ENCODE results near the gene SYCP2. TPM values are rescaled to one million over a fixed set of nuclear protein-coding genes. Genes with fewer than 3 reads are reported as not detected.
A peak's percentile ranks its signal among the peaks of the same experiment; 100 is the strongest.

SYCP2 gene
- total RNA-seq, 6 donors from 2014 or later = 1.1 to 13.3 (median 2.0) TPM

GRCh38 chr20:59939879-59940128 lies 6.4 kb upstream of the SYCP2 start:
- WGBS, 2 donors = 0% methylated on average over 7 to 10 of the region's 24 CpGs
- peak overlapping the region; percentile 96 to 98 (median 96) for H3K27ac ChIP-seq
- H3K9me3 ChIP-seq = no peaks in the 10 kb centered on the region
- H3K36me3 ChIP-seq = peaks cover 11 to 33% (median 15%) of the 10 kb centered on the region in 4 donors
- TF ChIP-seq POLR2A (IDR thresholded peaks at IDR 0.05) (no peak), EP300 (IDR thresholded peaks at IDR 0.05) (no peak), POLR2AphosphoS5 (IDR thresholded peaks at IDR 0.05) (no peak)
- TF ChIP-seq, protein P1, sequence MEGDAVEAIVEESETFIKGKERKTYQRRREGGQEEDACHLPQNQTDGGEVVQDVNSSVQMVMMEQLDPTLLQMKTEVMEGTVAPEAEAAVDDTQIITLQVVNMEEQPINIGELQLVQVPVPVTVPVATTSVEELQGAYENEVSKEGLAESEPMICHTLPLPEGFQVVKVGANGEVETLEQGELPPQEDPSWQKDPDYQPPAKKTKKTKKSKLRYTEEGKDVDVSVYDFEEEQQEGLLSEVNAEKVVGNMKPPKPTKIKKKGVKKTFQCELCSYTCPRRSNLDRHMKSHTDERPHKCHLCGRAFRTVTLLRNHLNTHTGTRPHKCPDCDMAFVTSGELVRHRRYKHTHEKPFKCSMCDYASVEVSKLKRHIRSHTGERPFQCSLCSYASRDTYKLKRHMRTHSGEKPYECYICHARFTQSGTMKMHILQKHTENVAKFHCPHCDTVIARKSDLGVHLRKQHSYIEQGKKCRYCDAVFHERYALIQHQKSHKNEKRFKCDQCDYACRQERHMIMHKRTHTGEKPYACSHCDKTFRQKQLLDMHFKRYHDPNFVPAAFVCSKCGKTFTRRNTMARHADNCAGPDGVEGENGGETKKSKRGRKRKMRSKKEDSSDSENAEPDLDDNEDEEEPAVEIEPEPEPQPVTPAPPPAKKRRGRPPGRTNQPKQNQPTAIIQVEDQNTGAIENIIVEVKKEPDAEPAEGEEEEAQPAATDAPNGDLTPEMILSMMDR (IDR thresholded peaks at IDR 0.05) = no peak
- DNase-seq = peak in 1 of 2 donors; percentile 68
- peaks cover 41 to 55% (median 49%) of the 10 kb centered on the region in 4 donors for H3K4me1 ChIP-seq
- H3K4me3 ChIP-seq = peak overlapping the region; percentile 55 to 80 (median 76)
- peak in 1 of 2 donors; percentile 72 for ATAC-seq (ENCODE audit: low FRiP score in 2 of 2)
- H3K27me3 ChIP-seq = no peaks in the 10 kb centered on the region

GRCh38 chr20:59939052-59939878 lies 5.8 kb upstream of the SYCP2 start:
- Histone ChIP-seq H3K36me3 (peaks cover 10 to 27% (median 11%) of the 10 kb centered on the region in 4 donors), H3K4me1 (peaks cover 40 to 55% (median 50%) of the 10 kb centered on the region in 4 donors), H3K9me3 (no peaks in the 10 kb centered on the region), H3K4me3 (peak overlapping the region; percentile 55 to 80 (median 76)), H3K27ac (peak overlapping the region; percentile 96 to 98 (median 96)), H3K27me3 (no peaks in the 10 kb centered on the region)
- WGBS, 2 donors = 67 to 94% methylated on average over 31 to 70 of the region's 104 CpGs
- peak; percentile 29 to 90 for DNase-seq
- no peak for TF ChIP-seq POLR2A (IDR thresholded peaks at IDR 0.05)
- no peak for TF ChIP-seq EP300 (IDR thresholded peaks at IDR 0.05)
- TF ChIP-seq POLR2AphosphoS5 (IDR thresholded peaks at IDR 0.05) = no peak
- TF ChIP-seq, protein P1 (IDR thresholded peaks at IDR 0.05) = no peak
- peak in 1 of 2 donors; percentile 53 for ATAC-seq (ENCODE audit: low FRiP score in 2 of 2)

GRCh38 chr20:59938696-59939051 lies 5.2 kb upstream of the SYCP2 start:
- ATAC-seq (ENCODE audit: low FRiP score in 2 of 2) = no peak
- peaks cover 6 to 21% (median 8%) of the 10 kb centered on the region in 4 donors for H3K36me3 ChIP-seq
- 80 to 84% methylated on average over 7 of the region's 7 CpGs for WGBS, 2 donors
- H3K27ac ChIP-seq = peak overlapping the region in 3 of 4 donors; percentile 20 to 98 (median 96)
- no peaks in the 10 kb centered on the region for H3K27me3 ChIP-seq
- H3K9me3 ChIP-seq = no peaks in the 10 kb centered on the region
- peak in 1 of 2 donors; percentile 69 for DNase-seq
- H3K4me3 ChIP-seq = peak overlapping the region in 2 of 4 donors; percentile 74 to 79
- H3K4me1 ChIP-seq = peaks cover 40 to 57% (median 54%) of the 10 kb centered on the region in 4 donors
- TF ChIP-seq EP300 (IDR thresholded peaks at IDR 0.05) = no peak
- no peak for TF ChIP-seq POLR2AphosphoS5 (IDR thresholded peaks at IDR 0.05)
- TF ChIP-seq, protein P1 (IDR thresholded peaks at IDR 0.05) = no peak
- no peak for TF ChIP-seq POLR2A (IDR thresholded peaks at IDR 0.05)

DNA sequence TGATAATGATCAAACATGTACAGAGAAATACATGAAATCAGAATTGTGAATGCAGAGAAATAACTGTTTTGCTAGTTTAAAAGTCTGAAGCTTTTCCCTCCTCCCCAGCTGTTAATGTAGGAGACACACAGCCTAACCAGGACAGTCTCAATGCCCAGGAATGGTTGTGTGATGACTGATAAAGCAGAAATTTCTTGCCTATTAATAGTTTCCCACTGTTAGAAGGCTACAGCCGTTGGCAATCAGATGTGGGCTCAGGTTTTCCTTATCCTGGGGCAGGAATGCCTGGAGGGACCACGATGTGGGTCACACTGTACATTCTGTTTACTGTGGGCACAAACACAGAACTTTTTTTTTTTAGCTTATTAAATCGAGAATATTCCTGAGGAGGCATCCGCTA lies 4.8 kb upstream of the SYCP2 start:
- Histone ChIP-seq H3K27me3 (no peaks in the 10 kb centered on the region), H3K9me3 (no peaks in the 10 kb centered on the region), H3K4me3 (peak overlapping the region in 1 of 4 donors; percentile 74), H3K4me1 (peaks cover 40 to 61% (median 56%) of the 10 kb centered on the region in 4 donors), H3K27ac (peak overlapping the region in 2 of 4 donors; percentile 20 to 96), H3K36me3 (peaks cover 5 to 17% (median 7%) of the 10 kb centered on the region in 4 donors)
- WGBS, 2 donors = 71% methylated on average over 4 of the region's 4 CpGs
- no peak for ATAC-seq (ENCODE audit: low FRiP score in 2 of 2)
- TF ChIP-seq POLR2AphosphoS5 (IDR thresholded peaks at IDR 0.05) (no peak), EP300 (IDR thresholded peaks at IDR 0.05) (no peak), POLR2A (IDR thresholded peaks at IDR 0.05) (no peak)
- TF ChIP-seq, protein P1 (IDR thresholded peaks at IDR 0.05) = no peak
- no peak for DNase-seq
